C4-2B (cell line): ENCODE results near the gene OSBPL9.
"Not testable (repeated sequence)": the region's sequence is repeated elsewhere in the genome, so short reads cannot be mapped to it uniquely, and the experiment has no call there.

ENCODE experiments used
- ZFX ChIP-seq: fragments of 450-650 bp; IDR thresholded peaks from 2 replicates; pipeline ENCODE4 v1.6.1; 2017
- TF ChIP-seq, protein P1 (sequence below): fragments of 450-650 bp; conservative IDR thresholded peaks from 2 replicates; pipeline ENCODE4 v1.5.1; 2017; ENCODE audit warnings: mild to moderate bottlenecking

DNA sequence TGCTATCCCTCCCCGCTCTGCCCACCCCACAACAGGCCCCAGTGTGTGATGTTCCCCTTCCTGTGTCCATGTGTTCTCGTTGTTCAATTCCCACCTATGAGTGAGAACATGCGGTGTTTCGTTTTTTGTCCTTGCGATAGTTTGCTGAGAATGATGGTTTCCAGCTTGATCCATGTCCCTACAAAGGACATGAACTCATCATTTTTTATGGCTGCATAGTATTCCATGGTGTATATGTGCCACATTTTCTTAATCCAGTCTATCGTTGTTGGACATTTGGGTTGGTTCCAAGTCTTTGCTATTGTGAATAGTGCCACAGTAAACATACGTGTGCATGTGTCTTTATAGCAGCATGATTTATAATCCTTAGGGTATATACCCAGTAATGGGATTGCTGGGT is 84.9 kb downstream of the OSBPL9 start:
- TF ChIP-seq, protein P1, sequence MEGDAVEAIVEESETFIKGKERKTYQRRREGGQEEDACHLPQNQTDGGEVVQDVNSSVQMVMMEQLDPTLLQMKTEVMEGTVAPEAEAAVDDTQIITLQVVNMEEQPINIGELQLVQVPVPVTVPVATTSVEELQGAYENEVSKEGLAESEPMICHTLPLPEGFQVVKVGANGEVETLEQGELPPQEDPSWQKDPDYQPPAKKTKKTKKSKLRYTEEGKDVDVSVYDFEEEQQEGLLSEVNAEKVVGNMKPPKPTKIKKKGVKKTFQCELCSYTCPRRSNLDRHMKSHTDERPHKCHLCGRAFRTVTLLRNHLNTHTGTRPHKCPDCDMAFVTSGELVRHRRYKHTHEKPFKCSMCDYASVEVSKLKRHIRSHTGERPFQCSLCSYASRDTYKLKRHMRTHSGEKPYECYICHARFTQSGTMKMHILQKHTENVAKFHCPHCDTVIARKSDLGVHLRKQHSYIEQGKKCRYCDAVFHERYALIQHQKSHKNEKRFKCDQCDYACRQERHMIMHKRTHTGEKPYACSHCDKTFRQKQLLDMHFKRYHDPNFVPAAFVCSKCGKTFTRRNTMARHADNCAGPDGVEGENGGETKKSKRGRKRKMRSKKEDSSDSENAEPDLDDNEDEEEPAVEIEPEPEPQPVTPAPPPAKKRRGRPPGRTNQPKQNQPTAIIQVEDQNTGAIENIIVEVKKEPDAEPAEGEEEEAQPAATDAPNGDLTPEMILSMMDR, result not testable (repeated sequence)
- TF ChIP-seq ZFX, result not testable (repeated sequence)
